ENCODE measurements around the gene CDS2.

GRCh38 chr20:5197270-5197827, 70.5 kb downstream of the CDS2 start:
- no peak for TF ChIP-seq ZFX (IDR thresholded peaks at IDR 0.05)
- no peak for TF ChIP-seq CTCF (conservative IDR thresholded peaks at IDR 0.05)
